ENCODE results near the gene CCT5.

The CCT5 gene

GRCh38 chr5:10310066-10310779 is 60.1 kb downstream of the CCT5 start:
- ATAC-seq, result peak; percentile 71
- no peak for TF ChIP-seq ESRRG (CRISPR knock-in tag; IDR thresholded peaks at IDR 0.05)
- TF ChIP-seq PPARA (CRISPR knock-in tag; IDR thresholded peaks at IDR 0.05; ENCODE audit: borderline replicate concordance), result no peak
- TF ChIP-seq TSHZ2 (CRISPR knock-in tag; IDR thresholded peaks at IDR 0.05), result no peak
- no peak for TF ChIP-seq POU6F1 (CRISPR knock-in tag; IDR thresholded peaks at IDR 0.05; ENCODE audit: borderline replicate concordance, low read depth)
- no peak for TF ChIP-seq TCF4 (CRISPR knock-in tag; IDR thresholded peaks at IDR 0.05; ENCODE audit: borderline replicate concordance)
- no peak for TF ChIP-seq PATZ1 (CRISPR knock-in tag; IDR thresholded peaks at IDR 0.05; ENCODE audit: borderline replicate concordance)
- TF ChIP-seq ZFP3 (CRISPR knock-in tag; IDR thresholded peaks at IDR 0.05), result no peak
- no peak for TF ChIP-seq ZNF565 (CRISPR knock-in tag; conservative IDR thresholded peaks at IDR 0.05; ENCODE audit: low read depth)
- no peak for TF ChIP-seq ARNTL (CRISPR knock-in tag; IDR thresholded peaks at IDR 0.05; ENCODE audit: borderline replicate concordance, low read depth)
- no peak for TF ChIP-seq SNAI2 (CRISPR knock-in tag; IDR thresholded peaks at IDR 0.05)
- TF ChIP-seq CSRNP3 (CRISPR knock-in tag; IDR thresholded peaks at IDR 0.05), result no peak
- no peak for TF ChIP-seq OSR1 (CRISPR knock-in tag; IDR thresholded peaks at IDR 0.05)

GRCh38 chr5:10310835-10311570 is 60.9 kb downstream of the CCT5 start:
- ATAC-seq, result peak; percentile 39

GRCh38 chr5:10311595-10312425 is 61.7 kb downstream of the CCT5 start:
- no peak for ATAC-seq
- TF ChIP-seq ZFP3 (CRISPR knock-in tag; IDR thresholded peaks at IDR 0.05), result no peak
- no peak for TF ChIP-seq ZNF8 (CRISPR knock-in tag; IDR thresholded peaks at IDR 0.05)
- no peak for TF ChIP-seq PPARA (CRISPR knock-in tag; IDR thresholded peaks at IDR 0.05; ENCODE audit: borderline replicate concordance)
- no peak for TF ChIP-seq PATZ1 (CRISPR knock-in tag; IDR thresholded peaks at IDR 0.05; ENCODE audit: borderline replicate concordance)

- TF ChIP-seq ARNTL (CRISPR knock-in tag; IDR thresholded peaks at IDR 0.05; ENCODE audit: borderline replicate concordance, low read depth), result no peak
- ATAC-seq, result no peak
Observed at GRCh38 chr5:10315201-10315600, 65.1 kb downstream of the CCT5 start.

Measured in SK-N-SH treated with all-trans-retinoic acid at 6 μM for 48 hours (cell line).